Suprapubic skin (tissue), 4 donors: ENCODE data around the gene DPP10.

Experiments used
- EP300 ChIP-seq: sonication (generic); formaldehyde crosslinking; IDR thresholded peaks from one replicate; pipeline ENCODE4 v1.6.1; 2017; ENCODE audit warnings: antibody characterized with exemption
- POLR2A ChIP-seq, 2 donors: fragments of 450-650 bp; IDR thresholded peaks; one replicate each; pipeline ENCODE4 v1.6.1; 2017; ENCODE audit warnings: antibody characterized with exemption in 2 of 2, mild to moderate bottlenecking in 2 of 2, moderate library complexity in 2 of 2
- POLR2AphosphoS5 ChIP-seq, 3 donors: sonication (generic); formaldehyde crosslinking; IDR thresholded peaks; one replicate each; pipeline ENCODE4 v1.6.1; 2017; ENCODE audit warnings: antibody characterized with exemption in 3 of 3
- TF ChIP-seq, protein P1 (sequence below), 2 donors: fragments of 200-600 bp in 1 of 2; fragments of 450-650 bp in 1 of 2; sonication (generic) in 1 of 2; IDR thresholded peaks; one replicate each; pipeline ENCODE4 v1.5.1; 2016 to 2019; ENCODE audit warnings: antibody characterized with exemption in 2 of 2, mild to moderate bottlenecking in 1 of 2, moderate library complexity in 1 of 2

DNA sequence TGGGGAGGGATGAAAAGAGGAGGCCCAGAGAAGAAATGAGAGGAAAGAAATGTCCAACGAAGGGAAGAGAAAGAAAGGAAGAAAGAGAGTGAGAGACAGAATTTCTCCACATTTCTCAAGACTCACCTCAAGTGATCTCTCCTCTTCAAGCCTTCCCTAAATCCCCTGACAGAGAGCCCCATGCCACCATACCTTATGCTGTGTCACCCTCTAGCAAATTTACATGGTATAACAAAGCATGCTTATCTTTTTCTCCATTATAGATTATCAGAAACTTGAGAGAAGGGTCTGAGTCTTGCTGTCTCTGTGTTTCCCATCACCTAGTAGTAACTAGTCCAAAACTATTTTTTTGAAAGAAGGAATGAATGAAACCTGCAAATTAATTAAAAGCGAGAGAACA, 1208.4 kb downstream of the DPP10 start:
- TF ChIP-seq, protein P1, sequence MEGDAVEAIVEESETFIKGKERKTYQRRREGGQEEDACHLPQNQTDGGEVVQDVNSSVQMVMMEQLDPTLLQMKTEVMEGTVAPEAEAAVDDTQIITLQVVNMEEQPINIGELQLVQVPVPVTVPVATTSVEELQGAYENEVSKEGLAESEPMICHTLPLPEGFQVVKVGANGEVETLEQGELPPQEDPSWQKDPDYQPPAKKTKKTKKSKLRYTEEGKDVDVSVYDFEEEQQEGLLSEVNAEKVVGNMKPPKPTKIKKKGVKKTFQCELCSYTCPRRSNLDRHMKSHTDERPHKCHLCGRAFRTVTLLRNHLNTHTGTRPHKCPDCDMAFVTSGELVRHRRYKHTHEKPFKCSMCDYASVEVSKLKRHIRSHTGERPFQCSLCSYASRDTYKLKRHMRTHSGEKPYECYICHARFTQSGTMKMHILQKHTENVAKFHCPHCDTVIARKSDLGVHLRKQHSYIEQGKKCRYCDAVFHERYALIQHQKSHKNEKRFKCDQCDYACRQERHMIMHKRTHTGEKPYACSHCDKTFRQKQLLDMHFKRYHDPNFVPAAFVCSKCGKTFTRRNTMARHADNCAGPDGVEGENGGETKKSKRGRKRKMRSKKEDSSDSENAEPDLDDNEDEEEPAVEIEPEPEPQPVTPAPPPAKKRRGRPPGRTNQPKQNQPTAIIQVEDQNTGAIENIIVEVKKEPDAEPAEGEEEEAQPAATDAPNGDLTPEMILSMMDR (IDR thresholded peaks at IDR 0.05), result no peak
- TF ChIP-seq EP300 (no peak), POLR2A (IDR thresholded peaks at IDR 0.05) (no peak), POLR2AphosphoS5 (IDR thresholded peaks at IDR 0.05) (no peak)
